WTC11 (cell line): ENCODE measurements around the gene VWA3B. TPM values are rescaled to one million over a fixed set of nuclear protein-coding genes. Genes with fewer than 3 reads are reported as not detected.

Experiments
- ATAC-seq: fragments of 200-7000 bp; cut with Tn5 transposase; 2 replicates; pipeline ENCODE4 v1.10.0; 2021; ENCODE audit warnings: mild to moderate bottlenecking, moderate library complexity
- CTCF ChIA-PET: fragments of 300-600 bp; sonication (Branson Sonifier 250); formaldehyde crosslinking; loops from one replicate; lab custom pipeline; 2021; ENCODE audit warnings: antibody characterized with exemption; lab: Charles Lee
- POLR2A ChIA-PET: fragments of 350-600 bp; sonication (Branson Sonifier 250); formaldehyde crosslinking; loops from one replicate; lab custom pipeline; 2021; ENCODE audit warnings: antibody characterized with exemption; lab: Charles Lee
- DNase-seq: peaks from one replicate; pipeline ENCODE4 v3.0.0; 2021; ENCODE audit warnings: low spot score
- H3K27ac Mint-ChIP-seq: 2 replicates; pipeline ENCODE4 v1.8.0; 2021; ENCODE audit warnings: mixed read lengths
- H3K27me3 Mint-ChIP-seq: 2 replicates; pipeline ENCODE4 v1.8.0; 2021; ENCODE audit warnings: low read depth, mild to moderate bottlenecking, moderate library complexity, mixed read lengths
- H3K36me3 Mint-ChIP-seq: 2 replicates; pipeline ENCODE4 v1.8.0; 2021; ENCODE audit warnings: mixed read lengths
- H3K4me1 Mint-ChIP-seq: 2 replicates; pipeline ENCODE4 v1.8.0; 2022; ENCODE audit warnings: mixed read lengths
- H3K4me3 Mint-ChIP-seq: 2 replicates; pipeline ENCODE4 v1.8.0; 2021; ENCODE audit warnings: mild to moderate bottlenecking, moderate library complexity, mixed read lengths
- H3K9me3 Mint-ChIP-seq: 2 replicates; pipeline ENCODE4 v1.8.0; 2021; ENCODE audit warnings: mixed read lengths
- CREB1 ChIP-seq: sonication (generic); formaldehyde crosslinking; IDR thresholded peaks from 2 replicates; pipeline ENCODE4 v1.8.0; 2023; ENCODE audit warnings: mild to moderate bottlenecking, missing genetic modification reagents
- FOXK1 ChIP-seq: sonication (generic); formaldehyde crosslinking; IDR thresholded peaks from 2 replicates; pipeline ENCODE4 v1.8.0; 2022; ENCODE audit warnings: mild to moderate bottlenecking, moderate library complexity, missing genetic modification reagents
- GRHL2 ChIP-seq: fragments of 250-450 bp; sonication (Bioruptor Pico); IDR thresholded peaks from 2 replicates; pipeline ENCODE4 v1.8.0; 2022; ENCODE audit warnings: mild to moderate bottlenecking, moderate library complexity; ENCODE audit not compliant: insufficient replicate concordance, severe bottlenecking
- GTF2I ChIP-seq: fragments of 250-450 bp; sonication (Bioruptor Pico); conservative IDR thresholded peaks from 2 replicates; pipeline ENCODE4 v1.4.0; 2021; ENCODE audit warnings: mild to moderate bottlenecking
- HMGA2 ChIP-seq: fragments of 250-450 bp; sonication (Bioruptor Pico); IDR thresholded peaks from 2 replicates; pipeline ENCODE4 v1.4.0; 2021; ENCODE audit warnings: mild to moderate bottlenecking, moderate library complexity
- JAZF1 ChIP-seq: fragments of 250-450 bp; sonication (Bioruptor Pico); IDR thresholded peaks from 2 replicates; pipeline ENCODE4 v1.9.0; 2021; ENCODE audit warnings: moderate library complexity, mild to moderate bottlenecking, inconsistent platforms
- MXD4 ChIP-seq: fragments of 250-450 bp; sonication (Bioruptor Pico); IDR thresholded peaks from 2 replicates; pipeline ENCODE4 v1.8.0; 2021; ENCODE audit warnings: mild to moderate bottlenecking, moderate library complexity, borderline replicate concordance
- NR3C1 ChIP-seq: sonication (generic); formaldehyde crosslinking; conservative IDR thresholded peaks from 2 replicates; pipeline ENCODE4 v1.8.1; 2023; ENCODE audit warnings: low read depth, mild to moderate bottlenecking, missing genetic modification reagents
- RELA ChIP-seq: sonication (generic); formaldehyde crosslinking; IDR thresholded peaks from 2 replicates; pipeline ENCODE4 v1.8.1; 2022; ENCODE audit warnings: missing genetic modification reagents, mild to moderate bottlenecking, borderline replicate concordance
- RORB ChIP-seq: fragments of 250-450 bp; sonication (Bioruptor Pico); IDR thresholded peaks from 2 replicates; pipeline ENCODE4 v1.9.0; 2021; ENCODE audit warnings: mild to moderate bottlenecking
- SP1 ChIP-seq: sonication (generic); formaldehyde crosslinking; conservative IDR thresholded peaks from 2 replicates; pipeline ENCODE4 v1.8.1; 2022; ENCODE audit warnings: missing genetic modification reagents
- TEAD4 ChIP-seq: sonication (generic); formaldehyde crosslinking; IDR thresholded peaks from 2 replicates; pipeline ENCODE4 v1.8.0; 2022; ENCODE audit warnings: mild to moderate bottlenecking, missing genetic modification reagents
- total RNA-seq: library from RNA; stranded (reverse); gene quantifications from 3 replicates; pipeline ENCODE4 v1.2.3, GENCODE V29; 2021
- TF ChIP-seq, protein P1 (sequence below): sonication (generic); formaldehyde crosslinking; IDR thresholded peaks from 2 replicates; pipeline ENCODE4 v1.8.1; 2022; ENCODE audit warnings: mild to moderate bottlenecking, missing genetic modification reagents, moderate library complexity, borderline replicate concordance
- TF ChIP-seq, protein P2 (sequence below): sonication (generic); formaldehyde crosslinking; IDR thresholded peaks from 2 replicates; pipeline ENCODE4 v1.8.1; 2023; ENCODE audit warnings: mild to moderate bottlenecking, missing genetic modification reagents, borderline replicate concordance
- TF ChIP-seq, protein P3 (sequence below): sonication (generic); formaldehyde crosslinking; IDR thresholded peaks from 2 replicates; pipeline ENCODE4 v1.8.0; 2023; ENCODE audit warnings: missing genetic modification reagents, mild to moderate bottlenecking, borderline replicate concordance
- TF ChIP-seq, protein P4 (sequence below): sonication (generic); formaldehyde crosslinking; conservative IDR thresholded peaks from 2 replicates; pipeline ENCODE4 v1.8.1; 2022; ENCODE audit warnings: mild to moderate bottlenecking, missing genetic modification reagents
- TF ChIP-seq, protein P5 (sequence below): fragments of 200-600 bp; IDR thresholded peaks from 2 replicates; pipeline ENCODE4 v1.8.0; 2022; ENCODE audit warnings: antibody characterized with exemption
- TF ChIP-seq, protein P6 (sequence below): sonication (generic); formaldehyde crosslinking; IDR thresholded peaks from 2 replicates; pipeline ENCODE4 v1.8.1; 2023; ENCODE audit warnings: mild to moderate bottlenecking, missing genetic modification reagents, moderate library complexity
- TF ChIP-seq, protein P7 (sequence below): fragments of 250-450 bp; sonication (Bioruptor Pico); conservative IDR thresholded peaks from 2 replicates; pipeline ENCODE4 v1.9.0; 2021; ENCODE audit warnings: mild to moderate bottlenecking
- TF ChIP-seq, protein P8 (sequence below): sonication (generic); formaldehyde crosslinking; IDR thresholded peaks from 2 replicates; pipeline ENCODE4 v1.8.1; 2022; ENCODE audit warnings: missing genetic modification reagents, borderline replicate concordance

The VWA3B gene
- total RNA-seq, 1 experiment from 2014 or later, result not detected

DNA sequence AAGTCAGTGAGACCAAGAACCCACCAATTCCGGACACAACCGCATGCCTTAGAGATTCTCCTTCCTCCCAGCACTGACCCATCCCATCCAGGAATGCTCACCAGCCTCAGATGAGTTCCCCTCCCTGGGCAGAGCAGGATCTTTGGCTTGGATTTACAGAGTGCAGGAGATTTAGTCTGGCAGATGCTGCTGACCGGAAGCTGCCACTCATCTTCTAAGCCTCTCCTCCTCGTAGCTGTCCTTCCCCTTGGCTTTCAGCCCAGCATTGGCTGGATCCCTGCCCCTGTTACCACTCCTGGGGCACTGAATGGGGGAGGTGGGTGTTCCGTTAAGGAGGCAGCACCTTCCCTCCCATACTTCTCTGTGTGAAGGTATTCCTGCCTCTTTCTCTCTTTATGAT is 53.2 kb downstream of the VWA3B start:
- CTCF ChIA-PET, result no interaction called here
- no peak overlapping the region for H3K27ac Mint-ChIP-seq
- no peaks in the 10 kb centered on the region; the same call in 1 of the 2 replicates for H3K27me3 Mint-ChIP-seq
- ATAC-seq, result no peak
- H3K4me1 Mint-ChIP-seq, result peaks cover 7% of the 10 kb centered on the region; the same call in 1 of the 2 replicates
- TF ChIP-seq, protein P1, sequence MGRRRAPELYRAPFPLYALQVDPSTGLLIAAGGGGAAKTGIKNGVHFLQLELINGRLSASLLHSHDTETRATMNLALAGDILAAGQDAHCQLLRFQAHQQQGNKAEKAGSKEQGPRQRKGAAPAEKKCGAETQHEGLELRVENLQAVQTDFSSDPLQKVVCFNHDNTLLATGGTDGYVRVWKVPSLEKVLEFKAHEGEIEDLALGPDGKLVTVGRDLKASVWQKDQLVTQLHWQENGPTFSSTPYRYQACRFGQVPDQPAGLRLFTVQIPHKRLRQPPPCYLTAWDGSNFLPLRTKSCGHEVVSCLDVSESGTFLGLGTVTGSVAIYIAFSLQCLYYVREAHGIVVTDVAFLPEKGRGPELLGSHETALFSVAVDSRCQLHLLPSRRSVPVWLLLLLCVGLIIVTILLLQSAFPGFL (CRISPR knock-in tag), result no peak
- TF ChIP-seq MXD4 (CRISPR knock-in tag), result no peak
- TF ChIP-seq FOXK1 (CRISPR knock-in tag), result no peak
- TF ChIP-seq SP1 (CRISPR knock-in tag), result no peak
- TF ChIP-seq, protein P2, sequence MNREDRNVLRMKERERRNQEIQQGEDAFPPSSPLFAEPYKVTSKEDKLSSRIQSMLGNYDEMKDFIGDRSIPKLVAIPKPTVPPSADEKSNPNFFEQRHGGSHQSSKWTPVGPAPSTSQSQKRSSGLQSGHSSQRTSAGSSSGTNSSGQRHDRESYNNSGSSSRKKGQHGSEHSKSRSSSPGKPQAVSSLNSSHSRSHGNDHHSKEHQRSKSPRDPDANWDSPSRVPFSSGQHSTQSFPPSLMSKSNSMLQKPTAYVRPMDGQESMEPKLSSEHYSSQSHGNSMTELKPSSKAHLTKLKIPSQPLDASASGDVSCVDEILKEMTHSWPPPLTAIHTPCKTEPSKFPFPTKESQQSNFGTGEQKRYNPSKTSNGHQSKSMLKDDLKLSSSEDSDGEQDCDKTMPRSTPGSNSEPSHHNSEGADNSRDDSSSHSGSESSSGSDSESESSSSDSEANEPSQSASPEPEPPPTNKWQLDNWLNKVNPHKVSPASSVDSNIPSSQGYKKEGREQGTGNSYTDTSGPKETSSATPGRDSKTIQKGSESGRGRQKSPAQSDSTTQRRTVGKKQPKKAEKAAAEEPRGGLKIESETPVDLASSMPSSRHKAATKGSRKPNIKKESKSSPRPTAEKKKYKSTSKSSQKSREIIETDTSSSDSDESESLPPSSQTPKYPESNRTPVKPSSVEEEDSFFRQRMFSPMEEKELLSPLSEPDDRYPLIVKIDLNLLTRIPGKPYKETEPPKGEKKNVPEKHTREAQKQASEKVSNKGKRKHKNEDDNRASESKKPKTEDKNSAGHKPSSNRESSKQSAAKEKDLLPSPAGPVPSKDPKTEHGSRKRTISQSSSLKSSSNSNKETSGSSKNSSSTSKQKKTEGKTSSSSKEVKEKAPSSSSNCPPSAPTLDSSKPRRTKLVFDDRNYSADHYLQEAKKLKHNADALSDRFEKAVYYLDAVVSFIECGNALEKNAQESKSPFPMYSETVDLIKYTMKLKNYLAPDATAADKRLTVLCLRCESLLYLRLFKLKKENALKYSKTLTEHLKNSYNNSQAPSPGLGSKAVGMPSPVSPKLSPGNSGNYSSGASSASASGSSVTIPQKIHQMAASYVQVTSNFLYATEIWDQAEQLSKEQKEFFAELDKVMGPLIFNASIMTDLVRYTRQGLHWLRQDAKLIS (CRISPR knock-in tag), result no peak
- no peak for TF ChIP-seq TEAD4 (CRISPR knock-in tag)
- TF ChIP-seq HMGA2 (CRISPR knock-in tag), result no peak
- TF ChIP-seq, protein P3, sequence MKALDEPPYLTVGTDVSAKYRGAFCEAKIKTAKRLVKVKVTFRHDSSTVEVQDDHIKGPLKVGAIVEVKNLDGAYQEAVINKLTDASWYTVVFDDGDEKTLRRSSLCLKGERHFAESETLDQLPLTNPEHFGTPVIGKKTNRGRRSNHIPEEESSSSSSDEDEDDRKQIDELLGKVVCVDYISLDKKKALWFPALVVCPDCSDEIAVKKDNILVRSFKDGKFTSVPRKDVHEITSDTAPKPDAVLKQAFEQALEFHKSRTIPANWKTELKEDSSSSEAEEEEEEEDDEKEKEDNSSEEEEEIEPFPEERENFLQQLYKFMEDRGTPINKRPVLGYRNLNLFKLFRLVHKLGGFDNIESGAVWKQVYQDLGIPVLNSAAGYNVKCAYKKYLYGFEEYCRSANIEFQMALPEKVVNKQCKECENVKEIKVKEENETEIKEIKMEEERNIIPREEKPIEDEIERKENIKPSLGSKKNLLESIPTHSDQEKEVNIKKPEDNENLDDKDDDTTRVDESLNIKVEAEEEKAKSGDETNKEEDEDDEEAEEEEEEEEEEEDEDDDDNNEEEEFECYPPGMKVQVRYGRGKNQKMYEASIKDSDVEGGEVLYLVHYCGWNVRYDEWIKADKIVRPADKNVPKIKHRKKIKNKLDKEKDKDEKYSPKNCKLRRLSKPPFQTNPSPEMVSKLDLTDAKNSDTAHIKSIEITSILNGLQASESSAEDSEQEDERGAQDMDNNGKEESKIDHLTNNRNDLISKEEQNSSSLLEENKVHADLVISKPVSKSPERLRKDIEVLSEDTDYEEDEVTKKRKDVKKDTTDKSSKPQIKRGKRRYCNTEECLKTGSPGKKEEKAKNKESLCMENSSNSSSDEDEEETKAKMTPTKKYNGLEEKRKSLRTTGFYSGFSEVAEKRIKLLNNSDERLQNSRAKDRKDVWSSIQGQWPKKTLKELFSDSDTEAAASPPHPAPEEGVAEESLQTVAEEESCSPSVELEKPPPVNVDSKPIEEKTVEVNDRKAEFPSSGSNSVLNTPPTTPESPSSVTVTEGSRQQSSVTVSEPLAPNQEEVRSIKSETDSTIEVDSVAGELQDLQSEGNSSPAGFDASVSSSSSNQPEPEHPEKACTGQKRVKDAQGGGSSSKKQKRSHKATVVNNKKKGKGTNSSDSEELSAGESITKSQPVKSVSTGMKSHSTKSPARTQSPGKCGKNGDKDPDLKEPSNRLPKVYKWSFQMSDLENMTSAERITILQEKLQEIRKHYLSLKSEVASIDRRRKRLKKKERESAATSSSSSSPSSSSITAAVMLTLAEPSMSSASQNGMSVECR (CRISPR knock-in tag), result no peak
- no peak for TF ChIP-seq GRHL2 (CRISPR knock-in tag)
- TF ChIP-seq, protein P4, sequence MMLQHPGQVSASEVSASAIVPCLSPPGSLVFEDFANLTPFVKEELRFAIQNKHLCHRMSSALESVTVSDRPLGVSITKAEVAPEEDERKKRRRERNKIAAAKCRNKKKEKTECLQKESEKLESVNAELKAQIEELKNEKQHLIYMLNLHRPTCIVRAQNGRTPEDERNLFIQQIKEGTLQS (CRISPR knock-in tag), result no peak
- no peak for TF ChIP-seq NR3C1
- TF ChIP-seq CREB1, result no peak
- no peak for TF ChIP-seq GTF2I (CRISPR knock-in tag)
- TF ChIP-seq, protein P5, sequence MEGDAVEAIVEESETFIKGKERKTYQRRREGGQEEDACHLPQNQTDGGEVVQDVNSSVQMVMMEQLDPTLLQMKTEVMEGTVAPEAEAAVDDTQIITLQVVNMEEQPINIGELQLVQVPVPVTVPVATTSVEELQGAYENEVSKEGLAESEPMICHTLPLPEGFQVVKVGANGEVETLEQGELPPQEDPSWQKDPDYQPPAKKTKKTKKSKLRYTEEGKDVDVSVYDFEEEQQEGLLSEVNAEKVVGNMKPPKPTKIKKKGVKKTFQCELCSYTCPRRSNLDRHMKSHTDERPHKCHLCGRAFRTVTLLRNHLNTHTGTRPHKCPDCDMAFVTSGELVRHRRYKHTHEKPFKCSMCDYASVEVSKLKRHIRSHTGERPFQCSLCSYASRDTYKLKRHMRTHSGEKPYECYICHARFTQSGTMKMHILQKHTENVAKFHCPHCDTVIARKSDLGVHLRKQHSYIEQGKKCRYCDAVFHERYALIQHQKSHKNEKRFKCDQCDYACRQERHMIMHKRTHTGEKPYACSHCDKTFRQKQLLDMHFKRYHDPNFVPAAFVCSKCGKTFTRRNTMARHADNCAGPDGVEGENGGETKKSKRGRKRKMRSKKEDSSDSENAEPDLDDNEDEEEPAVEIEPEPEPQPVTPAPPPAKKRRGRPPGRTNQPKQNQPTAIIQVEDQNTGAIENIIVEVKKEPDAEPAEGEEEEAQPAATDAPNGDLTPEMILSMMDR, result no peak
- TF ChIP-seq RORB (CRISPR knock-in tag), result no peak
- no peak for TF ChIP-seq RELA (CRISPR knock-in tag)
- no peak for TF ChIP-seq JAZF1 (CRISPR knock-in tag)
- TF ChIP-seq, protein P6, sequence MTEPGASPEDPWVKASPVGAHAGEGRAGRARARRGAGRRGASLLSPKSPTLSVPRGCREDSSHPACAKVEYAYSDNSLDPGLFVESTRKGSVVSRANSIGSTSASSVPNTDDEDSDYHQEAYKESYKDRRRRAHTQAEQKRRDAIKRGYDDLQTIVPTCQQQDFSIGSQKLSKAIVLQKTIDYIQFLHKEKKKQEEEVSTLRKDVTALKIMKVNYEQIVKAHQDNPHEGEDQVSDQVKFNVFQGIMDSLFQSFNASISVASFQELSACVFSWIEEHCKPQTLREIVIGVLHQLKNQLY, result no peak
- TF ChIP-seq, protein P7, sequence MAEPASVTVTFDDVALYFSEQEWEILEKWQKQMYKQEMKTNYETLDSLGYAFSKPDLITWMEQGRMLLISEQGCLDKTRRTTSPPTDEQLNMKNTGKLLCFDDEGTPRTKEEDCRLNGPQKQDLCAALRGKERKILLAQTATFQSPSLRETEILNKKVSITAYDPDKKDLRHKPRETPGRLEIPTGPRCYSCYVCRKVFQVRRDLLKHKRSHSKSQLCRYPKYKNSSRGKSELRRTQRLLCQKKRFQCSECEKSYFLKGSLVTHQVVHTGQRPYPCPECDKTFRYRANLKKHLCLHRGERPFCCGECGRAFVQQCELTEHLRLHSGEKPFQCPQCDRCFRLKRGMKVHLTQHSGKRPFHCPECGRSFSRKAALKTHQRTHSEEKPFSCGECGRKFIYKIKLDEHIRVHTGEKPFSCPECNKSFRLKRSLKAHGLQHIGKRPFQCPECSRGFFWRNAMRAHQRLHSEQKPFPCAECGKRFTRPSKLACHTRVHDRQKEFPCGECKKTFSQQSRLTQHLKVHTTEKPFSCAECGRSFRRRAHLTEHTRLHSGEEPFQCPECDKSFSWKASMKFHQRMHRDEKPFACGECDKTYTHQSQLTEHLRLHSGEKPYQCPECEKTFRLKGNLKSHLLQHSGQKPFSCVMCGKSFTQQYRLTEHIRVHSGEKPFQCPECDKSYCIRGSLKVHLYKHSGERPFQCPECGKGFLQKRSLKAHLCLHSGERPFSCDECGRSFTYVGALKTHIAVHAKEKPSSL (CRISPR knock-in tag), result no peak
- TF ChIP-seq, protein P8, sequence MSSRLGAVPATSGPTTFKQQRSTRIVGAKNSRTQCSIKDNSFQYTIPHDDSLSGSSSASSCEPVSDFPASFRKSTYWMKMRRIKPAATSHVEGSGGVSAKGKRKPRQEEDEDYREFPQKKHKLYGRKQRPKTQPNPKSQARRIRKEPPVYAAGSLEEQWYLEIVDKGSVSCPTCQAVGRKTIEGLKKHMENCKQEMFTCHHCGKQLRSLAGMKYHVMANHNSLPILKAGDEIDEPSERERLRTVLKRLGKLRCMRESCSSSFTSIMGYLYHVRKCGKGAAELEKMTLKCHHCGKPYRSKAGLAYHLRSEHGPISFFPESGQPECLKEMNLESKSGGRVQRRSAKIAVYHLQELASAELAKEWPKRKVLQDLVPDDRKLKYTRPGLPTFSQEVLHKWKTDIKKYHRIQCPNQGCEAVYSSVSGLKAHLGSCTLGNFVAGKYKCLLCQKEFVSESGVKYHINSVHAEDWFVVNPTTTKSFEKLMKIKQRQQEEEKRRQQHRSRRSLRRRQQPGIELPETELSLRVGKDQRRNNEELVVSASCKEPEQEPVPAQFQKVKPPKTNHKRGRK (CRISPR knock-in tag), result no peak
- peaks cover 2% of the 10 kb centered on the region for H3K36me3 Mint-ChIP-seq
- DNase-seq, result no peak
- peaks cover 29% of the 10 kb centered on the region for H3K9me3 Mint-ChIP-seq
- H3K4me3 Mint-ChIP-seq, result no peak overlapping the region
- POLR2A ChIA-PET, result no interaction called here
